H1 (cell line): ENCODE data around the gene XK. TPM values are rescaled to one million over a fixed set of nuclear protein-coding genes. Genes with fewer than 3 reads are reported as not detected.

Source experiments
- CTCF ChIA-PET: fragments of 300-600 bp; sonication (Branson Sonifier 250); formaldehyde crosslinking; loops from one replicate; lab custom pipeline; 2021; ENCODE audit not compliant: partially characterized antibody; lab: Charles Lee
- POLR2A ChIA-PET: fragments of 300-600 bp; sonication (Branson Sonifier 250); formaldehyde crosslinking; loops from one replicate; lab custom pipeline; 2021; ENCODE audit warnings: inconsistent platforms; ENCODE audit not compliant: partially characterized antibody; lab: Charles Lee
- DNase-seq, 2 experiments: peaks; one replicate each; pipeline versions ENCODE4 v3.0.0 to v3.0.0-alpha.2; 2010 to 2022; ENCODE audit warnings: low spot score in 2 of 2, low read depth in 1 of 2, mixed read lengths in 1 of 2
- FAIRE-seq: peaks from 2 replicates; lab custom pipeline; 2011; peaks lifted over from hg19 to GRCh38; lab: Jason Lieb, UNC
- H2AFZ ChIP-seq: 2 replicates; pipeline ENCODE4 v1.8.1; 2012; ENCODE audit warnings: low read length, inconsistent platforms
- H2AK5ac ChIP-seq: 2 replicates; pipeline ENCODE4 v1.6.1; 2013; ENCODE audit warnings: low read depth, low read length
- H2BK120ac ChIP-seq: replicated peaks from 2 replicates; pipeline ENCODE3; 2013; ENCODE audit warnings: low read depth, low read length, inconsistent platforms
- H2BK12ac ChIP-seq: 2 replicates; pipeline ENCODE4 v1.6.1; 2013; ENCODE audit warnings: low read depth, low read length
- H2BK15ac ChIP-seq: 2 replicates; pipeline ENCODE4 v1.6.1; 2013; ENCODE audit warnings: low read length
- H2BK20ac ChIP-seq: 2 replicates; pipeline ENCODE4 v1.6.1; 2013; ENCODE audit warnings: low read length
- H2BK5ac ChIP-seq: 2 replicates; pipeline ENCODE4 v1.6.1; 2013; ENCODE audit warnings: low read depth, low read length
- H3K14ac ChIP-seq: 2 replicates; pipeline ENCODE4 v1.6.1; 2013; ENCODE audit warnings: inconsistent platforms; ENCODE audit not compliant: insufficient read length
- H3K18ac ChIP-seq: 2 replicates; pipeline ENCODE4 v1.6.1; 2013; ENCODE audit warnings: low read length; ENCODE audit errors: extremely low read depth
- H3K23ac ChIP-seq: 2 replicates; pipeline ENCODE4 v1.6.1; 2013; ENCODE audit warnings: inconsistent platforms; ENCODE audit not compliant: insufficient read length
- H3K23me2 ChIP-seq: 2 replicates; pipeline ENCODE4 v1.6.1; 2013; ENCODE audit warnings: low read depth, low read length
- H3K27ac ChIP-seq: 2 replicates; pipeline ENCODE4 v1.6.1; 2011; ENCODE audit warnings: low read depth, low read length, inconsistent platforms
- H3K27me3 ChIP-seq, 4 experiments: replicated peaks in 1 of 4; 1 replicate in 1 of 4; 2 replicates in 3 of 4; pipeline versions ENCODE4 v1.6.1 to v1.8.1; 2011 to 2013; ENCODE audit warnings: low read length in 3 of 4, mild to moderate bottlenecking in 3 of 4, inconsistent platforms in 2 of 4, mixed read lengths in 2 of 4, moderate library complexity in 1 of 4; ENCODE audit not compliant: control insufficient read depth in 3 of 4, insufficient read depth in 3 of 4; ENCODE audit errors: extremely low read depth in 1 of 4
- H3K36me3 ChIP-seq, 4 experiments: 2 replicates each; pipeline versions ENCODE4 v1.6.1 to v1.8.1; 2011 to 2013; ENCODE audit warnings: mild to moderate bottlenecking in 4 of 4, low read length in 3 of 4, moderate library complexity in 2 of 4, control low read depth in 1 of 4, inconsistent platforms in 1 of 4; ENCODE audit not compliant: insufficient read depth in 4 of 4, control insufficient read depth in 2 of 4
- H3K4ac ChIP-seq: replicated peaks from 2 replicates; pipeline ENCODE3; 2013; ENCODE audit warnings: low read length, low read depth, mixed read lengths, inconsistent platforms; ENCODE audit not compliant: insufficient read length
- H3K4me1 ChIP-seq, 4 experiments: replicated peaks in 1 of 4; 1 replicate in 1 of 4; 2 replicates in 3 of 4; pipeline versions ENCODE4 v1.6.1 to v1.8.1; 2011 to 2013; ENCODE audit warnings: low read length in 3 of 4, inconsistent platforms in 2 of 4, mixed read lengths in 1 of 4; ENCODE audit not compliant: insufficient read depth in 4 of 4, control insufficient read depth in 3 of 4
- H3K4me2 ChIP-seq, 2 experiments: 2 replicates each; pipeline versions ENCODE4 v1.6.1 to v1.8.1; 2011 to 2013; ENCODE audit warnings: low read depth in 2 of 2, low read length in 2 of 2, control low read depth in 1 of 2, inconsistent platforms in 1 of 2, mild to moderate bottlenecking in 1 of 2; ENCODE audit not compliant: insufficient read depth in 1 of 2
- H3K4me3 ChIP-seq, 4 experiments: fragments of 200-600, 300-600 bp in 1 of 4; sonication (generic), shearing (Covaris generic), sonication (Bioruptor Twin) in 1 of 4; 2 replicates each; pipeline versions ENCODE4 v1.5.1 to v1.8.1; 2011 to 2016; ENCODE audit warnings: low read length in 4 of 4, low read depth in 3 of 4, control low read depth in 2 of 4, inconsistent platforms in 2 of 4, mild to moderate bottlenecking in 2 of 4, mixed read lengths in 1 of 4, moderate library complexity in 1 of 4; ENCODE audit not compliant: insufficient read depth in 2 of 4; ENCODE audit errors: extremely low read depth in 1 of 4
- H3K56ac ChIP-seq: replicated peaks from 2 replicates; pipeline ENCODE3; 2013; ENCODE audit warnings: low read depth, mild to moderate bottlenecking, mixed read lengths, low read length, inconsistent platforms; ENCODE audit not compliant: insufficient read length
- H3K79me1 ChIP-seq: 2 replicates; pipeline ENCODE4 v1.6.1; 2013; ENCODE audit warnings: low read depth, low read length, control low read depth
- H3K79me2 ChIP-seq, 2 experiments: 2 replicates each; pipeline versions ENCODE4 v1.6.1 to v1.8.1; 2012 to 2013; ENCODE audit warnings: low read length in 2 of 2, mild to moderate bottlenecking in 2 of 2, inconsistent platforms in 1 of 2; ENCODE audit not compliant: insufficient read depth in 2 of 2, control insufficient read depth in 1 of 2
- H3K9ac ChIP-seq, 4 experiments: replicated peaks in 1 of 4; 1 replicate in 1 of 4; 2 replicates in 3 of 4; pipeline versions ENCODE4 v1.6.1 to v1.8.1; 2011 to 2013; ENCODE audit warnings: low read depth in 3 of 4, low read length in 3 of 4, control low read depth in 2 of 4, mild to moderate bottlenecking in 2 of 4, moderate library complexity in 2 of 4, inconsistent platforms in 1 of 4; ENCODE audit errors: extremely low read depth in 1 of 4
- H3K9me3 ChIP-seq, 2 experiments: 2 replicates each; pipeline versions ENCODE4 v1.6.1 to v1.8.1; 2012 to 2013; ENCODE audit warnings: mild to moderate bottlenecking in 2 of 2, moderate library complexity in 2 of 2, control low read depth in 1 of 2, inconsistent platforms in 1 of 2, low read depth in 1 of 2, low read length in 1 of 2, mixed read lengths in 1 of 2; ENCODE audit not compliant: insufficient read depth in 2 of 2
- H4K20me1 ChIP-seq, 2 experiments: replicated peaks in 1 of 2; 2 replicates each; pipeline versions ENCODE3 to v1.8.1; 2011 to 2013; ENCODE audit warnings: inconsistent platforms in 2 of 2, low read length in 2 of 2, mild to moderate bottlenecking in 1 of 2; ENCODE audit not compliant: insufficient read depth in 2 of 2, control insufficient read depth in 1 of 2
- H4K5ac ChIP-seq: 2 replicates; pipeline ENCODE4 v1.6.1; 2013; ENCODE audit warnings: low read length, low read depth, mixed read lengths, inconsistent platforms; ENCODE audit not compliant: insufficient read length
- H4K8ac ChIP-seq: 2 replicates; pipeline ENCODE4 v1.8.0; 2013; ENCODE audit warnings: mild to moderate bottlenecking, moderate library complexity, low read length, inconsistent platforms; ENCODE audit not compliant: insufficient read depth; ENCODE audit errors: extremely low read depth
- H4K91ac ChIP-seq: replicated peaks from 2 replicates; pipeline ENCODE3; 2013; ENCODE audit warnings: low read length, mixed read lengths, inconsistent platforms; ENCODE audit not compliant: insufficient read length
- BCL11A ChIP-seq, 2 experiments: IDR thresholded peaks; one replicate each; pipeline ENCODE4 v1.6.1; 2011; ENCODE audit warnings: low read depth in 2 of 2, low read length in 2 of 2, mild to moderate bottlenecking in 2 of 2
- CBX5 ChIP-seq: fragments of 300-800, 300-1000 bp; sonication (generic); IDR thresholded peaks from 2 replicates; pipeline ENCODE4 v1.7.1; 2016; ENCODE audit warnings: antibody characterized with exemption, low read length, low read depth
- CBX8 ChIP-seq: fragments of 300-800, 300-1000 bp; sonication (generic); IDR thresholded peaks from 2 replicates; pipeline ENCODE4 v1.7.1; 2016; ENCODE audit warnings: low read depth, low read length, borderline replicate concordance
- CHD2 ChIP-seq: IDR thresholded peaks from 2 replicates; pipeline ENCODE4 v1.6.1; 2012; ENCODE audit warnings: low read length, improper control_type of control experiment
- CTBP2 ChIP-seq: IDR thresholded peaks from 2 replicates; pipeline ENCODE4 v1.7.0; 2011; ENCODE audit warnings: borderline replicate concordance, mild to moderate bottlenecking, moderate library complexity, mixed read lengths, low read length; ENCODE audit not compliant: insufficient read depth, insufficient read length
- KDM5A ChIP-seq: fragments of 200-600 bp; IDR thresholded peaks from 2 replicates; pipeline ENCODE4 v1.7.1; 2012; ENCODE audit warnings: mild to moderate bottlenecking, low read length, inconsistent platforms, mixed read lengths
- RNF2 ChIP-seq: fragments of 200-900, 300-1000 bp; sonication (generic); IDR thresholded peaks from 2 replicates; pipeline ENCODE4 v1.7.1; 2016; ENCODE audit warnings: borderline replicate concordance, low read depth, mild to moderate bottlenecking, antibody characterized with exemption, low read length; ENCODE audit not compliant: poor library complexity, severe bottlenecking; ENCODE audit errors: missing control alignments
- RXRA ChIP-seq: IDR thresholded peaks from 2 replicates; pipeline ENCODE4 v1.6.1; 2011; ENCODE audit warnings: low read depth, mild to moderate bottlenecking, low read length, moderate library complexity; ENCODE audit not compliant: insufficient read depth
- SIRT6 ChIP-seq: IDR thresholded peaks from one replicate; pipeline ENCODE4 v1.7.1; 2012; ENCODE audit warnings: low read length, inconsistent platforms
- SP2 ChIP-seq: IDR thresholded peaks from 2 replicates; pipeline ENCODE4 v1.6.1; 2012; ENCODE audit warnings: mild to moderate bottlenecking, low read length, inconsistent platforms
- SRF ChIP-seq: IDR thresholded peaks from 2 replicates; pipeline ENCODE4 v1.6.1; 2011; ENCODE audit warnings: mild to moderate bottlenecking, low read depth, low read length, moderate library complexity
- USF2 ChIP-seq: IDR thresholded peaks from 2 replicates; pipeline ENCODE4 v1.6.1; 2011; ENCODE audit warnings: low read length, improper control_type of control experiment
- WGBS, 2 experiments: shearing (Covaris generic) in 1 of 2; methylation state at CpG; one replicate each; pipeline versions ENCODE4 v1.1.6 to v1.1.7; 2013 to 2015; ENCODE audit warnings: low lambda C conversion rate in 2 of 2, mixed read lengths in 2 of 2, inconsistent platforms in 1 of 2, low coverage in 1 of 2, missing lambda C conversion rate in 1 of 2; ENCODE audit not compliant: insufficient replicate concordance in 2 of 2, insufficient coverage in 1 of 2, insufficient read length in 1 of 2; ENCODE audit errors: extremely low coverage in 1 of 2, missing lambda C conversion rate in 1 of 2; 5-methylcytosine and 5-hydroxymethylcytosine counted together
- polyA plus RNA-seq, 7 experiments: library from polyadenylated mRNA; depleted of rRNA in 3 of 7; stranded (reverse) in 5 of 7; unstranded in 2 of 7; fragments of >200 nt in 5 of 7; fragments of 200-250 nt in 2 of 7; gene quantifications; 1 replicate in 5 of 7; 2 replicates in 1 of 7; 4 replicates in 1 of 7; pipeline versions ENCODE4 v1.2.1 to v1.2.3, GENCODE V29; 2011 to 2013; ENCODE audit warnings: missing spikeins in 2 of 7, mixed read lengths in 2 of 7
- total RNA-seq: library from RNA; stranded (reverse); fragmentation: NEBNext Ultra II Directional; extraction: Animal tissue kit (Norgen Biotek cat#: 25700); gene quantifications from 2 replicates; pipeline ENCODE4 v1.2.1, GENCODE V29; 2021

XK gene
- total and polyA plus RNA-seq, 2 of the 8 experiments (the other 6 are each of a cell fraction or from before 2014, with no cell fraction given) = 0.76 to 0.84 TPM

- WGBS, 2 experiments = 98% methylated on average over 7 of the region's 8 CpGs; no CpG with 5 or more reads in 1 of the 2 experiments
- Histone ChIP-seq H2AK5ac (no peak overlapping the region), H3K79me2 (no peaks in the 10 kb centered on the region), H3K4me1 (no peaks in the 10 kb centered on the region; a peak in 1 of 7 replicates), H3K9ac (no peak overlapping the region), H3K23ac (no peak overlapping the region), H2BK12ac (no peak overlapping the region), H3K9me3 (no peaks in the 10 kb centered on the region), H2BK5ac (no peak overlapping the region), H2BK15ac (no peak overlapping the region), H3K14ac (no peak overlapping the region), H3K4ac (no peak overlapping the region), H4K5ac (no peak overlapping the region), H4K91ac (no peak overlapping the region), H3K4me3 (no peak overlapping the region), H3K27me3 (no peaks in the 10 kb centered on the region), H4K20me1 (no peaks in the 10 kb centered on the region), H3K18ac (no peak overlapping the region), H3K4me2 (no peak overlapping the region), H3K79me1 (no peaks in the 10 kb centered on the region), H2BK20ac (no peak overlapping the region), H2AFZ (no peak overlapping the region; the same call in 1 of the 2 replicates), H2BK120ac (no peak overlapping the region), H3K23me2 (no peaks in the 10 kb centered on the region), H3K27ac (no peak overlapping the region), H4K8ac (no peak overlapping the region), H3K56ac (no peak overlapping the region), H3K36me3 (no peaks in the 10 kb centered on the region)
- DNase-seq (no peak), FAIRE-seq (no peak)
- ChIA-PET POLR2A (no interaction called here), CTCF (interaction anchor here (0.9 kb wide), 1 partner anchor 91 kb away, joined by 3 read pairs; no protein-coding TSS in a partner anchor)
- TF ChIP-seq CBX8 = no peak
- TF ChIP-seq KDM5A = no peak
- TF ChIP-seq SP2 = no peak
- no peak for TF ChIP-seq SIRT6
- TF ChIP-seq CBX5 = no peak
- no peak for TF ChIP-seq RXRA
- TF ChIP-seq SRF = no peak
- no peak for TF ChIP-seq CHD2
- no peak for TF ChIP-seq CTBP2
- no peak for TF ChIP-seq RNF2
- no peak for TF ChIP-seq BCL11A (IDR thresholded peaks at IDR 0.05; ENCODE audit: low read depth in 2 of 2, low read length in 2 of 2)
- no peak for TF ChIP-seq USF2
Observed at GRCh38 chrX:37652589-37653231, 32.9 kb upstream of the XK start.
